GM21526 (cell line): Measurements from ENCODE around the gene RNH1.

Source experiments
- ATAC-seq: cut with Tn5 transposase; IDR thresholded peaks from one replicate; pipeline ENCODE4 v1.9.1; 2021; ENCODE audit warnings: moderate library complexity; ENCODE audit not compliant: unreplicated experiment, low FRiP score

The RNH1 gene

DNA sequence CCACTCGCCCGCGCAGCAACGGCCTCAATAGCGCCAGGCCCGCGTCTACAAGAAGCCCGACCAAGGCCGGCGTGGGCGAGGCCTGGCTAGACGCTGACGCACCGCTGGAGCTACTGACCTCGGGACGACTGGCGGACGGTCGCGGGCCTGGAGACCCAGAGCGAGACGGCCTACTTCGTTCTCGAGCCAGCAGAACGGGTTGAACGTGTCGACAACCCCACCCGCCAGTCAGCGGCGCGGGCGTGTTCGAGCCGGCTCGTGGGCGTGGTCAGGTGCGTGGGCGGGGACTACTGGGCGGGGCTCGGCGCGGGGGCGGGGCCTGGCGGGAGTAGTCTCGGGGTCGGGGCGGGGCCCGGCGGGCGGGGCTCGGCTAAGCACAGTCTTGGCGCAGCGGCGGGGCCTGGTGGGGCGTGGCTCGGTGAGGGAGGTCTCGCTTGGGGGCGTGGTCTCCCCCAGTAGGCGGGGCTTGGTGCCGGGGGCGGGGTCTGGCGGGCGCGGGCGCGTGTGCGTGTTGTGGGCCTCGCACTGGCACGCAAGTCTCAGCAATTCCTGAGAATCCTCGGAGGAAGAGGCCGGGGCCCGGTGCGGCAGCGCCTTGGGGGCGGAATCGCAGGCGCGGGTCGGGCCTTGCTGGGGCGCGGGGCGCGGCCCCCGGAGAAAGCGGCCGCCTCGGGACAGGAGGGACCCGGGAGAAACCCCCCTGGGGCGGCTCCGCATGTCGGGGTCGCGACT lies at the start of gene RNH1:
Gene RNH1, minus strand, starts transcription at position 248 of the 732 bp plus-strand sequence. CDS start 5,080 bp downstream, outside the sequence.
- ATAC-seq = peak; percentile 32

DNA sequence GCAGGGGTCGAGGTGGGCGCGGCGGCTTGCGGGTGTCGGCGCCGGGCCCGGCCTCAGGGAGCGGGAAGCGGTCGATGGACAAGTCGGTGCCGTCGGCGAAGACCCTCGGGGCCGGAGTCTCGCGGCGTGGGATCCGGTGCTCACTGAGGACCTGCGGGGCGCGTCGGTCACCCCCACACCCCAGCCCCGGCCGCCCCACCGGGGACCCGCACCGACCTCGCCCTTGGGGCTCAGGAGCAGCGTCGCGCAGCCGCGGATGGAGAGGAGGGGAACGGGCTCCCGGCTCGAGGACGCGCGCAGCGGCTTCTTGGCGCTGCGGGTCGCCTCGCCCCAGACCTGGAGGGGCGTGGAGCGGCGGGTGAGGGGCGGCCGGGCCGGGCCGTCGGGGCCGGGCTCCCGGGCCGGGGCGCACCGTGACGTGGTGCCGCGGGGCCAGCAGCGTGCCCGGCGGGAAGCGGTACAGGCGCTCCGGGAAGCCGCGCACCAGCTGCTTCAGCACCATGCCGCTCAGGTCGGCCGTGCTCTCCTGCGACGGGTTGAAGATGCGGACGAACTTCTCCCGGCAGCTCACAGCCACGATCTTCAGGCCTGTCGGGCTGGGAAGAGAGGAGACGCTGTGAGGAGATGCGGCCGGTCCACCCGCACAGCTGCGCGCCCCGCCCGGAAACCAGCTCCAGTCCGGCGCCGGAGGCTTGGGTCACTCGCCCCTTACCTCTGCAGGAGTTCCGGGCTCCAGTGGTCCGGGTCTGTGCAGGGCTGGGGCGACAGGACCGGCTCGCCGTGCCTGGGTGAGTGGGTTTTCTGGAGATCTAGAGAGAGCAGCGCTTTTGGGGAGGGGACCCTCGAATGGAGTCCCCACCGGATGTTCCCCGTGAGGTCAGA lies 49.0 kb upstream of the RNH1 start:
- ATAC-seq = no peak

DNA sequence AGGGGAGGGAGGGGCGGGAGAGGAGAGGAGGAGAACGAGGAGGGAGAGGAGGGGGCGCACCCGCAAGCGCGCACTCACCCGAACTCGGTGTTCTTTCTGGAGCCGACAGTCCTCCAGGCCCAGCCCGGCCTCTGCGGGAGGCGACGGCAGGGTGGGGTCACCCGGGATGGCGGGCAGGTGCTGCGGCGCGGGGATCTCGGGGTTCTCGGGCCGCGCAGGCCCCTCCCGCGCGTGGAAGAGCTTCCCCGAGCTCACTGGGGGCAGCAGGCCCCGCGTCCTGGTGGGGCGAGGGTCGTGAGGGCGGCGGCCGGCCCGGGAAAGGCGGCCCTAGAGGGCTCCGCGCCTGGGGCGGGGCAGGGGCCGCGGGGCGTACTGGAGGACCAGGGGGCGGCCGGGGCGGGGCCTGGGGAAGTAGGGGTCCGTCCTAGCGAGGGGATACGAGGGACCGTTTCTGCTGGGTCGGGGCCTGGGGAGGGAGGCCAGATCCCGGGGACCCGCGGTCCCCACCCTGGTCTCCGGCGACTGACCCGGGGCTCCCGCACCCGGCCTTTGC lies 48.3 kb upstream of the RNH1 start:
- no peak for ATAC-seq

DNA sequence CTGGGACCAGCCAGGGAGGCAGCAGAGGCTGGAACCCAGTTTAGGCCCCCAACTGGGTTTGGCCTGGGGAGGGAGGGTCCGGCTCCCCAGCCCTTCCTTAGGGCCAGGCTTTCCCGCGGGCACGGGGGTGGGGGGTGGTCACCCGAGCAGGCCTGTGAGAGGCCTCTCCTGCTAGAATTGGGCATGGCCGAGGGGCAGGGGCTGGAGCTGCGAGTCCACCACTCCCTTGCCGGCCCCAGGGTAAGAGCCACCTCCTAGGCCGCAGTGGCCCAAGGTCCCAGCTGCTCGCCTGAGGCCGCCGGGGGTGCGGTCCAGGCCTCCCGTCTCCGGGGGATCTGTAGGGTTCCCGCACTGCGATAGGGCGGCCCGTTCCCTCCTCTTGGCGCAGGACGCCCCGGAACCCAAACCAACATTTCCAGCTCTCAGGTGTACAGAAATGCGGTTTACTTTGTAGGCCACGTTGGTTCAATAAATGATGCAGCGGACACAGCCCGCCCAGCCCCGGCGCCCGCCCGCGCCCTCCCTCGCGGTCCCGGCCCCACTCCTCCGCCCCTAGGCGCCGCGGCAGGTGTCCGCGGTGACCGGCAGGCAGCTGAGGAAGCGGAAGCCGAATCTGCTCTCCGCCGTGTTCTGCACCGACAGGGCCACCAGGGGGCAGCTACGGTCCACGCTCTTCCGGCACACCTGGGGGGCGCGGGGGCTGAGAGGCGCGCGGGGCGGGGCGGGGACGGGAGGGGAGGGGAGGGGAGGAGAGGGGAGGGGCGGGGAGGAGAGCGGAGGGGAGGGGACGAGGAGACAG lies 47.6 kb upstream of the RNH1 start:
- no peak for ATAC-seq

DNA sequence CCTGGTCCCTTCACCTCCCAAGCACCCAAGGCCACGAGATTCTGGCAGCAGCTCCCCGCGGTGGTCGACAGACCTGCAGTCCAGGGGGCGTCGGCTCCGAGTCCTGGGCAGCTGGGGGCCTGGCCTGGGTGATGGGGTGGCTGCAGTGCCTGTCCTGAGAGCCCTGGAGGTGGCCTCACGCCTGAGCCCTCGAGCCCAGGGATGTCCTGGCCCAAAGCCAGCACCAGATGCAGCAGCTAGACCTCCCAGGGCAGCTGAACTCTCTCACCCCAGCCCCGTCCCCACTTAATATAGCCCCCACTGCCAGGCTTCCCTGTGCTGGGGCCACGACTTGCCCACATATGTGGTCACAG lies 46.9 kb upstream of the RNH1 start:
- no peak for ATAC-seq

DNA sequence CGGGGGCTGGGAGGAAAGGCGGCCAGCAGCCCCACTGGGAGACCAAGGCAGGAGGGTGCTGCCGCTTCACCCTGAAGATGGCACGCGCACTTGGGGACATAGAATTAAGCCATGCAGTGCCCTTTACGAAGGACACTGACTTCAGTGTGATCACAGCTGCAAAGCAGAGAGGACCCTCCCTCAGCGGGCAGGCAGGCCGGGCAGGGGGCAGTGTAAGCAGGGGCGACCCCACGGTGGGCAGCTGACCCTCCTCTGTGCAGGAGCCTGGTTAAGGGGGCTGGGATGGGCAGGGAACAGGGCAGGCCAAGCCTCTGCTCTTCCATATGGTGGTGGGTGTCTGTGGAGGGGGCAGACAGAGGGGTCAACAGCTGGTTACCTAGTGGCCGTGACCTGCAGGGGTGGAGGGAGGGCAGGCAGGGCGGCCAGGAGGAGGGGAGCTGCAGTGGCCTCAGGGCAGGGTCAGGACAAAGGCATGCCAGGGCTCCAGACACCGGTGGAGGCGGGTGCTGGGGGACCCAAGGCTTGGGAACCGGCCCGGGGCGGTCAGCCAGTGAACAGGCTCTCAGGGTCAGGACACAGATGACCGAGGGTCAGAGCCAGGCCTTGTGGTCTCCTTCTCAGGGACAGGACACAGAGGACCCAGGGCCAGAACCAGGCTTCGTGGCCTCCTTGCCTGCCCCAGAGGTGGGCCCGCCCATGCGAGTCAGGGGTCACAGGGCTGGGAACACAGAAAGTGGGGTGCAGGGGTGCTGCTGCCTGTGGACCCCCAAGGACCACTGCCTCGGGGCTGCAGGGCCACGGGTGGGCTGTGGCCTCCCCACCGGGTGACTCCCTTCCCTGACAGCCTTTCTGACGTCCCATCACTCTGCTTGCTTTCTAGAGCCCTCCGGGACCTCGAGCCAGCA lies 46.3 kb upstream of the RNH1 start:
- no peak for ATAC-seq

DNA sequence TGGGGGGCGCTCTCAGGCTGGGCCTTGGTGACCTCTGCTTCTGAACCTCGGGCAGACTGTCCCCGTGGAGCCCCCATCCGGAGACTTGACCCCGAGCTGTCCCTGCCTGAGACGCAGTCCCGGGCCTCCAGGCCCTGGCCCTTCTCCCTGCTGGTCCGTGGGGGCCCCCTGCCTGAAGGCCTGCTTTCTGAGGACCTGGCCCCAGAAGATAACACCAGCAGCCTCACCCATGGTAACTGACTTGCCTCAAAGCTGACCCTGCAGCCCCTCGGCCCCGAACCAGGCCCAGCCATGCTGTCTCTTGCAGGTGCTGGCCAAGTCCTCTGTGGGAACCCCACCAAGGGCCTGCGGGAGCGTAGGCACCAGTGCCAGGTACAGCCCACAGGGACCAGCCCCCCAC lies 44.6 kb upstream of the RNH1 start:
- no peak for ATAC-seq

DNA sequence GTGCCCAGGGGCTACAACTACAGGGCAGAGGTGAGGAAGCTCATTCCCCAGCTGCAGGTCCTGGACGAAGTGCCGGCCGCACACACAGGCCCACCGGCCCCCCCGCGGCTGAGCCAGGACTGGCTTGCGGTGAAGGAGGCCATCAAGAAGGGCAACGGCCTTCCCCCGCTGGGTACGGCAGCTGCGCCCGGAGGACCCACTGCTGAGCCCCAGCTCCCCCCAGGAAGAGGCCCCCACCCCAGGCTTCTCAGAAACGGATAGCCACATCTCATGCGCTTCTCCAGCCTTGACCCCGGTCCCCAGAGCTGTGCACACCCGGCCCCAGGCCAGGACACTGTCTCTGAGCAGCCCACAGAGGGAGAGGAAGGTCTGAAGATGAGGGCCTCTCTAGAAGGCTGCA lies 44.1 kb upstream of the RNH1 start:
- ATAC-seq = no peak

DNA sequence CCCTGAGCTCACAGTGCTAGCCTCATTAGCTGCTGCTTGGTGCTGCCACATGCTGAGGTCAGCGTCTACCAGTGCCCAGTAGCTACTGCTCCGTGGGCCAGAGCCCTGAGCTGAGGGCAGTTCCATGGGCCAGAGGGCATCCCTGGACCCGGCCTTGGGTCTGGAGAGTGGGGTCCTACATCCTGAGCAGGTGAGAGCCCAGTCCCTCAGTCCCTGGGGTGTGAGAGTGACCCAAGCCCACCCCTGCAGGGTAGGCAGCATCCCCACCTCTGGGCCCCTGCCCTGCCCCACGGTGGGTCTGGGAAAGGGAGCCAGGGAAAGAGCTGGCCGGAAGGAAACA lies 43.7 kb upstream of the RNH1 start:
- no peak for ATAC-seq

DNA sequence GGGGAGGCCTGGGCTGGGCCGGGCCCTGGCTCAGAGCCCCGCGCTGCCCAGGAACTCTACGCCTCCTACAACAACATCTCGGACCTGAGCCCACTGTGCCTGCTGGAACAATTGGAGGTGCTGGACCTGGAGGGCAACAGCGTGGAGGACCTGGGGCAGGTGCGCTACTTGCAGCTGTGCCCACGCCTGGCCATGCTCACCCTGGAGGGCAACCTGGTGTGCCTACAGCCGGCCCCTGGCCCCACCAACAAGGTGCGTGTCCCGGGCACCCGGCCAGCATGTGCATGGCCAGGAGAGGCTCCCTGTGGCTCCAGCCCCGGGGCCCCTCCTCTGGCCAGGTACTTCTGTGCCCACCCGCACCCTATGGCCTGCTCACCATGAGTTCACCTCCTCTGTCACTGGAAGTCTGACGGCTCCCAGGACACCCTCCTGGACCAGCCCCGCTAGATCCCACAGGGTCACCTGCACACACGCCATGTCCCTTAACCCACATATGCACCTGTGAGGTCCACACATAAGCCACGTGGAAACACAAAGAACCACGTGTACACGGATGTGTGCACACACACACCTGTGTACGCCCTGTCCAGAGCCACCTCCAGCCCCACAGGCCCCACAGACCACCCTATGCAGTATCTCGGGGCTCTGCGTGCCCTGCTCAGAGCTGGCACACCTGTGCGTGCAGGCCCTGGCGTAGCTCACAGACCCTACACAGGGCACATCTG lies 43.1 kb upstream of the RNH1 start:
- no peak for ATAC-seq

DNA sequence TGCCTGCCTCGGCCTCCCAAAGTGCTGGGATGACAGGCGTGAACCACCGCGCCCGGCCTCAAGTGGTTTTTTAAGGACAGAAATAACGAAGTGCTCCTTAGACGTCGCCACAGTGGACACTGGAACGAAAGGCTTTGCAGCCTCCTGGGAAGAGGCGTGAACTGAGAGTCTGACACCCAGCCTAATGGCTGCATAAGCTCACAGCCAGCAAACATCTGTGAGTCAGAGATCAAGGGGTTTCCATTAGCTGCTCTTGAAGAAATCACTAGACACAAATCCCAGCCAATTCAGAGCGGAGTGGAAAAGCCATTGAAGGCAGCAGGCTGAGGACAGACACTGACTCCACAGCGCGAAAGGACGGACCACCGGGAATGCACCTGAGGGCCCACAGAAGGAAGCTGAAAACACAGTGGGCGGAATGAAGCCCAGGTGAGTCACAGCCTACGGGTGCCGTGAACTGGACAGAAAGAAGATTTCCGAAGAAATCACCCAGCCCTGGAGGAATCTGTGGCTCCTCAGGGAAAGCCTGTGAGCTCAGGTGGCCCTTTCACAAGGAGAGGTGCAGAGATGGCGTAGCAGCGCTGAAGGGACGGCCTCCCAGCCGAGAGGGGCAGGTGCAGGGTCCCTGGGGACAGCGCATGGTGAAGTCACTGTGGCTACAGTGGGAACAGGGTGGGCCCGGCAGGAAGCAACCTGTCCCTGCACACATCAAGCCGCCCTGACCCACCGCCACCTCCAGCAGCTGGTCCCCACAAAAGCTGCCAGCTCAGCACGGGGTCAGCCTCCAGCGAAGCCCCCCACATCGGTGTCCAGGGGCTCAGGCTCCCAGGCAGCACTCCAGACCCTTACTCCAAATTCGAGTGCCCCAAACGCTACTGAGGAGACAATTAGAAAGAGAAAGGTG lies 41.9 kb upstream of the RNH1 start:
- no peak for ATAC-seq

DNA sequence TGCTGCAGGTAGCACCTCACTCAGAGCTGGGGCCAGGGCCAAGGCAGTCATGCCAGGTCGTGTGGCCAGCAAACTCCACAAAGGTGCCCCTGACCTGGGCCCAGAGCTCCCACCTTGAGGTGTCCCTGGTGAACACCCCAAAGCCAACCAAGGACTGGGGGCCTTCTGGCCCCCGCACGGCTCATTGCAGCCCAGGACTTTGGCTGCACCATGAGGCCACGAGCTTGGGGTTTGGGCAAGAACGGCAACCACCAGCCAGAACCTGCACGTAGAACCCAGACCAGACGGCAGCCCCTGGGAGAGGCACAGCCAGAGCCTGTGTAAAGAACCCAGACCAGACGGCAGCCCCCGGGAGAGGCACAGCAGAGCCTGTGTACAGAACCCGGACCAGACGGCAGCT lies 38.1 kb upstream of the RNH1 start:
- ATAC-seq = no peak

DNA sequence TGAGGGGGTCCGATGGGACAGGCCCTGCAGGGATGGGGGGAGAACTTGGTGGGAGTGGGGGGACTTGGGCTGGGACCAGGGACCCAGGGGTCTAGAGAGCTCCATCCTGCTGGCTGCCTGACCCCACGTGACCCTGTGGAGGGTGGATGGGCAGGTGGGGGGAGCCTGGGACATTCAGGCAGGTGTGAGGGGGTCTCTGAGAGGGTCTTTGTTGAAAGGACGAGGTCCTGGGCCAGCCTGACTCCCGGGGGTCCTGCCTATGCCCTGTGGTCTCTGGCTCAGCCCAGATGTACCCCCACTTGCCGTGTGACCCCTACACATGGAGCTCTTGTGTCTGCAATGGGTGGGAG lies 37.8 kb upstream of the RNH1 start:
- no peak for ATAC-seq

DNA sequence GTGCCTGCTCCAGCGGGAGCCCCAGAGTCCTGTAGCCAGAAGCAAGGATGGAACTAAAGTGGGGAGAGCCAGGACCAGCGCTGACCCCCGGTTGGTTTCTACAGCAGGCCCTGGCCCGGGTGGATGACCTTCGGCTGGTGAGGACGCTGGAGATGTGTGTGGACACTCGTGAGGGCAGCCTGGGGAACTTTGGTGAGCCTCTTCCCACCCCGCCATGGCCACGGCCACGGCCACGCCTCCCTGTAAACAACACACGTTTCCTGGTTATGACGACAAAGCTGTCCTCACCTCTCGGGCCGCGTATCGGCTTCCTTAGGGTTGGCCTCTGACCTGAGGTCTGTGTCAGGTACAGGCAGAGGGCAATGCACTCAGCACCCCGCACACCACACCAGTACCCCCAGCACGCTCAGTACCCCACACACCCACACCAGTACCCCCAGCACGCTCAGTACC lies 34.4 kb upstream of the RNH1 start:
- ATAC-seq = no peak

DNA sequence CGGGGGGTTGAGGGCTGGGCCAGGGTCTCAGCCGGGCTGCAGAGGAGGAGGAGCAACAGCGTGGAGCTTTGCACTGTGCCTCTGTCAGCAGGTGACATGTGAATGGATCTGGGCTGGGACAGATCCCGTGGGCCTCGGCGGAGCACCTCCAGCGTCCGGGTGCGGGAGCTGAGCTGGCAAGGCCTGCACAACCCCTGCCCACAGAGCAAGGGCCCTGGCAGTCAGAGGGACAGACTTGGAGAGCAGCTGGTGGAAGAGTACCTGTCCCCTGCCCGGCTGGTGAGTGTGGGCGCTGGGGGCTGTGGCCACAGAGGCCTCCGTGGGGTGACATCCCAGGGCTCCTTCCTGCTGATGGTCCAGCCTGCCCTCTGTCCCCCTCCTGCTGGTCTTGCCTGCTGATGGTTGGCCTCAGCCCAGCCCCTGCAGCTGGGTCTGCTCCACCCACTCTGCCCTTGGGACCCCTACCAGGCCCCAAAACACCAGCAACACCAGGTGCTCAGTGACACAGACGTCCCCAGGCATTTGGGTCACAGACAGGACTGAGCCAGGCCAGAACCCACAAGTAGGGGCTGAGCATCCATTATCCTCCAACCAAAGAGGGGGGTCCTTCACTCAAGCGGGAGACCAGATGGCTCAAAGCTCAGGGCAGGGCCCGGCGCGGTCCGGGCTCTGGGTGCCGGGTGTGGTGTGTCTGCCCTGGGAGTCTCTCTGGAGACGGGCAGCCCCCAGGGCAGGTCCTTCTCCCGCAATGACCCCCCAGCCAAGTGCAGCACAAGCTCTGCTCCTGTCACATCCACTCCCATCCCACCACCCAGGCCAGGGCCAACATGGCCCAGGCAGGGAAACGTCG lies 33.8 kb upstream of the RNH1 start:
- ATAC-seq = no peak

DNA sequence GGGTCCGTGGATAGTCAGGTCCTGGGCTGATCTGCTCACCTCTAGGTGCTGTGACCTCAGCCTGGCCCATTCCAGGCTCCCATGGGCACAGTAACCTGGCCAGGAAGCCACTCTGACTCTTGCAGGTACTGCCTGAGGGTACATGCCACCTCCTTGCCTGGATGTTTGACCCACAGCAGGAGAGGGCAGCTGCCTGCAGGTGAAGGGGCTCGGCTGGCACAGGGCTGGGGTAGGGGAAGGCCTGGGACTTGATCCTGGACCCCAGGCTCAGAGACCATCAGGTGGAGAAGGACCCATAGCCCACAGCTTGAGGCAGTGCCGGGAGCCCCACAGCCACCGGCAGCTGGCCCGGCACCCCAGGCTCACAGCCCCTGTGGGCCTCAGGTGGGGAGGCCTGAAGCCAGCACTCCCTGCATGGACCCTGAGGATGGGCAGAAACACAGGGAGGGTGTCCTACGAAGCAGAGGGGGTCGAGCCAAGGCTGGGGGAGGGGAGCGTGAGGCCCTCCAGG lies 33.0 kb upstream of the RNH1 start:
- no peak for ATAC-seq

DNA sequence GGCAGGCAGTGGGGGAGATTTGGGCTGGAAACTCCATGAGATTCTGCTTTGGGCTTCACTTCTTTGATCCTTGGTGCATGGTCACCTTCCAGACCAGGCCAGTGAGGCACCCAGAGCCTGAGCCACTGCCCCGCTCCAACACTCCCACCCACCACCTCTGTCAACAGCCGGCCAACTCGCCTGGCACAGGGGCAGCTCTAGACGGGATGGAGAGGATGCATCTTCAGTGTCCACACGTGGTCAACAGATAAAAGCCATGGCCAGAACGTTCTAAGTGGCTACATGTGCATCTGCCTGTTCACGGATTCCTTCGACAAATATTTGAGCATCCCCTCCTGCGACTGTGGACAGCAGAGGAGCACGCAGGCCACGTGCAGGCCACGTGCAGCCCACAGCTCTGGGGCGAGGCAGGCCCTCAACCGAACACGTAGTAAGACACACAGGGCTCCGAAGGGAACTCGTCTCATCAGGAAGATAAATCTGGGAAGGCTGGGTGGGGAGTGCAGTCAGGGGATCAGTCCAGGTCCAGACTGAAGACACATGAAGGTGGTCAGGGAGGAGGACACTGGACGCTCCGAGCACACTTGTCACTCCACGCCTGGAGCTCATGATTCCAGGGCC lies 31.5 kb upstream of the RNH1 start:
- ATAC-seq = no peak
